GM21825 (cell line): ENCODE measurements around the gene C4orf36.
A peak's percentile ranks its signal among the peaks of the same experiment; 100 is the strongest.
"Not testable (repeated sequence)": the region's sequence is repeated elsewhere in the genome, so short reads cannot be mapped to it uniquely, and the experiment has no call there.

Source experiments
- ATAC-seq: cut with Tn5 transposase; IDR thresholded peaks from one replicate; pipeline ENCODE4 v1.9.1; 2021; ENCODE audit warnings: mild to moderate bottlenecking, moderate library complexity; ENCODE audit not compliant: unreplicated experiment

The C4orf36 gene

DNA sequence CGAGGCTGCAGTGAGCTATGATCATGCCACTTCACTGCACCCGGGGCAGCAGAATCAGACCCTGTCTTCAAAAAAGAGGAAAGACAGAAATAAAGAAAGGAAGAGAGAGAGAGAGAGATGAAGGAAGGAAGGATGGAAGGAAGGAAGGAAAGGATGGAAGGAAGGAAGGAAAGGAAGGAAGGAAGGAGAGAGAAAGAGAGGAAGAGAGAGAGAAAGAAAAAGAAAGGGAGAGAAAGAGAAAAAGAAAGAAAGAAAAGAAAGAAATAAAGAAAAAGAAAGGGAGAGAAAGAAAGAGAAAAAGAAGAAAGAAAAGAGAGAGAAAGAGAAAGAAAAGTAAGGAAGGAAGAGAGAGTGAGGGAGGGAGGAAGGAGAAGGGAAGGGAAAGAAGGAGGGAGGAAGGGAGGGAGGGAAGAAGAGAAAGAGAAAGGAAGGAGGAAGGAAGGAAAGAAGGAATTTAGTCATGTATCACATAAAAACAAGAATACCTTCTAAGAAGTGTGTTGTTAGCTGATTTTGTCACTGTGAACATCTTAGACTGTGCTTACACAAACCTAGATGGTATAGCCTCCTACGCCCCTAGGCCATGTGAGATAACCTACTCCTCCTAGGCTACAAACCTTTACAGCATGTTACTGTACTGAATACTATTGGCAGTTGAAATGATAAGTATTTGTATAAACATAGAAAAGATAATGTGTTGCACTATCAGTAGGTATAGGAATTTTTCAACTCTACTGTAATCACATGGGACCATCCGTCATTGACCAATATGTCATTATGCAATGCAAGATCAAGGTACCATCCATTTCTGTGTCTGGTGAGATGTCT lies 25.2 kb upstream of the C4orf36 start:
- ATAC-seq, result no peak

DNA sequence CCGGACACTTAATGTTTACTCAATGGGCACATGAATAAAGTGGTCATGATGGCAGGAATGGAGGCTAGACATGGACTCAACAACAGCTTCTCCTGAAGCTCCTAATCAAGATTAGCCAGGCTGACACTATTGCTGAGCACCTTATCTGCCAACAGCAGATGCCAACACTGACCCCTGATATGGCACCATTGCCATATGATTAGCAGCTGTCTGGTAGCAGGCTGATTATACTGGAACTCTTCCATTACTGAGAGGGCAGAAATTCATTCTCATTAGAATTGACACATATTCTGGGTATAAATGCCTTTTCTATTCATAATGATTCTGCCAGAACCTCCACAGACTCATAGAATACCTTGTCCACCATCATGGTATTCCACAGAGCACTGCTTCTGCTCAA lies 24.2 kb upstream of the C4orf36 start:
- ATAC-seq, result no peak

DNA sequence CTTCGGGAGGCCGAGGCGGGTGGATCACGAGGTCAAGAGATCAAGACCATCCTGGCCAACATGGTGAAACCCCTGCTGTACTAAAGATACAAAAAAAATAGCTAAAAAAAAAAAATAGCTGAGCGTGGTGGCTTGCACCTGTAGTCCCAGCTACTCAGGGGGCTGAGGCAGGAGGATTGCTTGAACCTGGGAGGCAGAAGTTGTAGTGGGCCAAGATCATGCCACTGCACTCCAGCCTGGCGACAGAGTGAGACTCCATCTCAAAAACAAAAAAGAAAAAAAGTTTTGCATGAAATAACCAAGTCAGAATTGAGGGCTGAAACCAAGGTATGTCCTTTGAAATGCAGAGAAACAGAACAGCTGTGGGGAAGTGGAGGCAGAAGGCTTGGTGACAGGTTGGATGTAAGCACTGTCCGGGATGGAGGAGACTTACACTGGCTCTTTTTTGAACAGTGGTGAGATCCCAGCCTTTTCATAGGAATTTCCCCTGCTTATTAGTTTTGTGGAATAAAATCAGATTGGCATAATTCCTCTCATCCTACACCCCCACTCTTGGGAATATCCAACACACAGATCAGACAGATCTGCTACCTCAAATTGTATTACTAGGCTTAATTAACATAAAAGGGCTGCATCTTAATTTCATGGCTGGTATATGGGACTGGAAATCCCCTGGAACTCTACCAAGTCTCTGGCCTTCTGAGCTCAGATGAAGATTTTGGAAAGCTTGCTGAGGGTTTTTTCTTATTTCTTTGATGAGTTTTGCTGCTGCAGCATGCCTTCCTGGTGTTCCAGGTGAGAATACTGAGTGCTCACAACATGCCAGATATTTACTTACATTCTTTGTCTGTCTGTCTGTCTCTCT lies 18.8 kb upstream of the C4orf36 start:
- ATAC-seq, result no peak

DNA sequence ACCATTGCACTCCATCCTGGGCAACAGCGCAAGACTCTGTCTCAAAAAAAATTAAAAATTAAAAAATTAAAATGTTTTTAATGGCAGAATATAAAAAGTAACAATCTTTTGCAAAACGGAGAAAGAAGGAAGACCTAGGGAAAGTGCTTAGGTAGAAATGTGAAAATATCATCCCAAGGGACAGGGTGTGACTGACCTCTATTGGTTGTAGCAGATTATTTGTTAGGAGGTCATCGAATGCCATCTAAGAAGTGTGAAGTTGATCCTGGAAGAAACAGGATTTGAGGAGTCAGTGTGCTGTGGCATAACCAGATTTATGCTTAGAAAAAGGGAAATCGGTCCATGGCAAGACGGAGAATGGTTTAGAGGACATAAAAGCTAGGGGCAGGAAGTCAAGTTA lies 18.1 kb upstream of the C4orf36 start:
- ATAC-seq, result no peak

DNA sequence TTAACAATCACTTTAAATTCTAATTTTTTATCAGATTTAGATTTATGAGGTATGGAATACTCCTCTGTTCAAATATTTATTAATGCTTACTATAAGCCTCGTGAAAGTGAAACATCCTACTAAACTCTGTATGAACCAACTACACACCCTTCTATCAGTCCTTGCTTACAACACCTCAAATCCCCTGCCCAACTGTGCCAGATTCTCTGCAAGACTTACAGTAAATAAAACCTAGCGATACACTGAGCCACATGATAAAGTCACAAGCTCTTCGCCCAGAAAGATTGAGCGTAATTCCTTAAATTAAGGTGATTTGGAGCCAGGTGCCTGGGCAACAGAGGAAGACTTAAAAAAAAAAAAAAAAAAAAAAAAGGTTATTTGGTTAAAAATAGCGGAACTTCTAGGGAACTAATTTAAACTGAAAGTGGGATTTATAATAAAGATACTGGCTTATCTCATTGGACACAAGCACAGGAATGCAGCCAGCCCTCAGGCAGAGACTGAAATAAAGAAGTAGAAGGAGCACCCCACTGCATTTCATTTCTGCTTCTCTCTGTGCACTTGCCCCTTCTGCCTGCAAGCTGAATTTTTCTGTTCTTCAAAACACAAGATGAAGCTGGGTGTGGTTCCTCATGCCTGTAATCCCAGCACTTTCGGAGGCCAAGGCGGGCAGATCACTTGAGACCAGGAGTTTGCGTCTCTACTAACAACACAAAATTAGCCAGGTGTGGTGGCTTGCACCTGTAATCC lies 17.5 kb upstream of the C4orf36 start:
- no peak for ATAC-seq

DNA sequence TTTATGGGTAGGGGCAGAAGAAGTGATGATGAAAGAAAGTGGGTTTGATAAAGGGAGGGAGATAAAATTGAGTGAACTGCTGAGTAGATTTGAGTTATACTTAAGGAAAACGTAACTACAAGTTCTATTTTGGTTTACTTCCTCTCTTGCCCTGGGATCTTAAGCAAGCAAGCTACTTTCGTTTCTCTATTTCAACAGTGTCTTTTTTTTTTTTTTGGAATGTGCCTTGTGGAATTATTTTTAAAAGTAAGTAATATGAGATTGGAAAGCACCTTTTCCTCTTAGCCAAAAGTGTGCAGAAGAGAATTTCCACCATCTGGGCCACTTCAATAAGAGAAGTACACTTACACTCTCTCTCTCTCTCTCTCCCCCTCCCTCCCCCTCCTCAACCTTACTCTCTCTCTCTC lies 16.0 kb upstream of the C4orf36 start:
- ATAC-seq, result no peak

DNA sequence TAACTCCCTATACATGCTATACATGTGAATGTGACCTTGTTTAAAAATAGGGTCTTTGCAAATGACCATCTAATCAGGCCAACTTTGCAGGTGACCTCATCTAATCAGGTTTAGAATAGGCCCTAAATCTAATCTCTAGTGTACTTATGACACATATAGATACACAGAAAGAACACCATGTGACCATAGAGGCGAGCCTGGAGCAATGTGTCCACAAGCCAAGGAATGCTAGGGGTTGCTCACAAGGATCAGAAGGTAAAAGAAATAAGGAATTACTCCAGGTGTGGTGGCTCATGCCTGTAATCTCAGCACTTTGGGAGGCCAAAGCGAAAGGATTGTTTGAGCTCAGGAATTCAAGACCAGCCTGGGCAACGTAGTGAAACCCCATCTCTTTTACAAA lies 9.6 kb upstream of the C4orf36 start:
- no peak for ATAC-seq

DNA sequence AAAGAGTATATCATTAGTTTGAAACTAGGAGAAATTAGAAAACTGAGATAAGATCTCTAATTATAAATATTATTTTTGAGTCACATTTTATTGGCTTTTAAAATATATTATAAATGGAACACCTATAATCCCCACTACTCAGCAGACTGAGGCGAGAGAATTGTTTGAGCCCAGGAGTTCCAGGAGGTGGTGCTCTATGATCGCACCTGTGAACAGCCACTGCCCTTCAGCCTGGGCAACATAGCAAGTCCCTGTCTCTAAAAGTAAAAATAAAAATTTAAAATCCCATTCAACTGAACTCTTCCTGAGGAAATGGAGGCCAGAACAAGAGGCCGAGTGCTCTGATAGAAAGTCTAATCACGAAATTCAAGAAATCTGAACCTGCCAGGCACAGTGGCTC lies 6.3 kb upstream of the C4orf36 start:
- no peak for ATAC-seq

DNA sequence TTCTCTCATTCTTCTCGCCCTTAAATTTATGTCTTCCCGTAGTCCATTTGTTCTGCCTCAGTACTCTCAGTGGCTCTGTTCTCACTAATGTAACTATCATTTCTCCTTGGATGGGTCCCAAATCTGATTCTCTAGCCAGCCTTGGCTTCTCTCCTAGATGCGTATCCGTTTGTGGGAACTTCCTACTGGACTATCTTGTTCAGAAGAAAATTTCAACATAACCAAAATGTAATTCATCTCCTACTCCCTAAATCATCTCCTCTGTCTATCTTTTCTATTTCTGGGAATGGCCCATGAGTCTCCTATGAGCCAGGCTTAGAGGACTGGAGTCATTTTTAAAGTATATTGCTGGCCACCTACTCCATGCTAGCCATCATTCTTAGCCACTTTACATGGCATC lies 4.4 kb upstream of the C4orf36 start:
- ATAC-seq, result no peak

DNA sequence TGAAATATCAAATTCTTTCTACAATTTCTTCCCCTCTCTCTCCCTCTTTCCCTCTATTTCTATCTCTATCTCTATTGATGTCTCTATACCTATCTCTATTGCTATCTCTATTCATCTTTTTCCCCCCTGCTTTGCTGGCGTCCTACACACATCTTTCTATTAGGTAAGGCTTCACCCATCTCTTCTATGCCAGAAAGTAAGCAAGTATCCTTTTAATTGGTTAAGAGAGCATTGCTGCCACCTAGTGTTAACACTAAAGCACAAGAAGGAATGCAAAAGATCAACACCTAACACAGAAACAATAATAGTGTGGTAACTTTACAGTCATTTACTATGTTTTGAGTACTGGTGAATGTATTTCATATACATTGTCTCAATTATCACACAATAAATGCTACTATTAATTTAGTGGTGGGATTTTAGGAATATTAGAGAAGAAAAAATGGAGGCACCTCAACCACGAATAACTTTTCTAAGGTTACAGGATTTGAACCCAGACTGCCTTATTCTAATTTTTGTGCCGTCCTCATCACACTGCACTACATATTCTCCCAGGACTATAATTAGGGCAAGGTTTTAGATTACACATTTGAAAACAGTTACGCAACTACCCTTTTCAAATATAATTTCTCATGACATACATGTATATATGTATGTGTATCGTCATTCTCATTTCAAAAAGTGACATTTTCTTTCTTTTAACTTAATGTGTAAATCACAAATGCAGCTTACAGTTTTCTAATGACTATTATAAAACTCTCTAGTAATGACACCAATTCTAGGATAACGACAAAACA lies 3.7 kb upstream of the C4orf36 start:
- no peak for ATAC-seq

DNA sequence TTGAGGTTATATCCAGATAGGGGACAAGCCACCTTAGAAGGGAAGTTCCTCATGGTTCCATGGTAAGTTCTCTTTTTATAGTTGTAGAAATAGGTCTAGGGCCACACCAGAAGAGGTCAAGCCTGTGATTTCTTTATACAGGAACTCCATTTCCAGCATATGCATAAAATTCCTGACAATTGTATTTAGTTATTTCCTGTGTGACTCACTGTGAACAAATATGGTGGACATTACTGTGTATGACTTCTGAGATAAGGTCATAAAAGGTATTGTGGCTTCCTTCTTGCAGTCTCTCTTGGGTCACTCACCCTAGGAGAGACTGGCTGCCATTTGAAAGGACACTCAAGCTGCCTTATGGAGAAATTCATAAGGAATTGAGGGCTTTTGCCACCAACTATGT lies 2.2 kb upstream of the C4orf36 start:
- no peak for ATAC-seq

DNA sequence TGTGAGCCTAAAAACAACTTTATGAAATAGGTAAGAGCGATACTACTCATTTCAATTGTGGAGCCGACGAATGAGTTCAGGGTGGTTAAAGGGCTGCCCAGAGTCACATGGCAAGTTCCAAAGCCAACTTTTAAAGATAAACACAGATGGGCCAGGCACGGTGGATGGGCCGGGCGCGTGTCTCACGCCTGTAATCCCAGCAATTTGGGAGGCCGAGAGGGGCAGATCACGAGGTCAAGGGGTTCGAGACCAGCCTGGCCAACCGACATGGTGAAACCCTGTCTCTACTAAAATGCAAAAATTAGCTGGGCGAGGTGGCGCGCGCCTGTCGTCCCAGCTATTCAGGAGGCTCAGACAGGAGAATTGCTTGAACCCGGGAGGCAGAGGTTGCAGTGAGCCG lies 914 bp upstream of the C4orf36 start:
- ATAC-seq, result no peak

DNA sequence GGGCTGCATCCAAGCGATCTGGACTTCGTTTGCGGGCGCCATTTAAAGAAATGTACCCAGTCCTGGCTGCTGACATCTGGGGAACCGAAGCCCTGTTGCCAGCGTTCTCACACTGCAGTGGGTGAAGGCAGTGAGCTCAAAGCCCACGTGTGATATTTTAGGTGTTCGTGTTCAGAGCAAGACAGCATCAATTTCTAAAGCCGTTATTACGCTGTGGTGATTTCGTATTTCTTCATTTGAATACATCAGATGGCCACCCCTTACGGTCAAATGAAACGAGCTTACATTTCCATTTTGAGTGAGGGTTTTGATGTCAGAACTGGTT lies 376 bp upstream of the C4orf36 start:
- ATAC-seq, result peak; percentile 10

DNA sequence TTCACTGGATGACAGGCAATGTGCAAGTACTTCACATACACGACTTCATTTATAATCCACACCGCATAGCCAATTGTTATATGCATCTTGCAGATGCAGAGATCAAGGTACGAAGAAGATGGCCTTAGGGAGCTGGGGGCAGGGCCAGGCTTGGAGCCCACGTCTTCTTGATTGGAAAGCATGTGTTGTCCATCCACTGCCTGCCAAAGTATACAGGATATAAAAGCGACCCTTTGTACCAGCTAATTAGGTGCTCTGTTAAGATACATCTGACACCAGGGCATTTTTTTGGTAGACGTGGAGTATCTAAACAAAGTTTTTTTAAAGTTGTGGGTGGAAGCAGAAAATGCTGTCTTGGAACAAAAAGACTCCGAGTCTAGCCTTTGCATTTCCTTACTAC lies 1.4 kb downstream of the C4orf36 start:
- ATAC-seq, result no peak

DNA sequence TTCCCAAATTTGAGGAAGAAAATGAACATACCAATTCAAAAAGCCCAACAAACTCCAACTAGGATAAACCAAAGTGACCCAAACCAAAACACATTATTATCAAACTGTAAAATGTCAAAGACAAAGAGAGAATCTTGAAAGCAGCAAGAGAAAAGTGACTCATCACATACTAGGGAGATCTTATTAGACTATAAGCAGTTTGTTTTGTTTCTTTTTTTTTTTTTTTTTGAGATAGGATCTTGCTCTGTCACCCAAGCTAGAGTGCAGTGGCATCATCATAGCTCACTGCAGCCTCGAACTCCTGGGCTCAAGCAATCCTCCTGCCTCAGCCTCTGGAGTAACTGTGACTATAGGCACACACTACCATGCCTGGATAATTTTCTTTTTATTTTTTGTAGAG lies 12.6 kb downstream of the C4orf36 start:
- no peak for ATAC-seq

DNA sequence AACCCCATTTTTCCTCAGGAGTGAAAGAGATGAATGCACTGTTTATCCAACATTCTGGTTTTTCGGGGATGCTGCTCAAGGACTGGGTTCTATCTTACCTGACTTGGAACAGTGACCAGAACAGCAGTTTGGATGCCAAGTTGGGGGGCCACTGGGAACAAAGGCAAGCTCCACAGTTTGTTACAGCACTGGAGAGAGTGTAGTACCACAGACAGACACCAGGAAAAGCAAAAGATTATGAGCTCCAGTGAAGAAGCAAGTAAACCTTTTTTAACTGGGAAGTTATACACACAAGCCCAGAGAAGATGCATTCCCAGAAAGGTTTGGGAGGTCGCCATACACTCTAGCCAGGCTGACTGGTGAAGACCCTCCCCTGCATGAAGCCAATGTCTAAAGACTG lies 13.6 kb downstream of the C4orf36 start:
- no peak for ATAC-seq

DNA sequence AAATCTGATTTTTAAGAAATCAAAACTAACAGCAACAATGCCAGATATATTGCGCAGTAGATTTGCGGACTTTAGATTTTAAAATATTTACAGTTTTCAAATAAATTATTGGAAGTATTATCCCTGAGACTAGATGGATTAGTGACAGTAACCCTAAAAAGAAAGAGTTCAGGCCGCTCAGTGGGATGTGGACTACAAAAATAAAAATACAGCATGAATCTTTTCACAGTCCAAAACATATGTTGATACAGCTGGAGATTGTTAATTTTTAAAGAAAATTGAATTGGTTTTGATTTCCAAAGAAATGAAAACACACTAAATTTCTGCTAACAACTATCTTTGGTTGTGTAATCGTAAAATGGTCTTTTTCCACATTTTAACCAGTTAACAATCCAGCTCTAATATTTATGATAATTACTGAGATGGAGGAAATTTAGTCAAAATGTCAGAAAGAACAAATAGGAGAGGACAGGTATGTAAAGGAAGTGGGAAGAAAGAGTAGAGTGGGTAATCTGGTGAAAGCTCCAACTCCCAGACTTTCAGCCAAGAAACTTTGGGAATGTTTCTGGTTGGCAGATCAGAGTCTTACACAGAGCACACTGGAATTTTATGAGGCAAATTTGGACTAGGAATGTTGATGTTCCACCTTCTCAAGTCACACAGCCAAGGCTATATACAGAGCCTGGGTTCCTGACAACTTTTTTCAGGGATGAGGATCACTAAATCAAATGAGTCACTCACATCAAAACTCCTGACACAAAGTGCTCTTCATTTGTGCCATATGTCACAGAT lies 15.1 kb downstream of the C4orf36 start:
- no peak for ATAC-seq

DNA sequence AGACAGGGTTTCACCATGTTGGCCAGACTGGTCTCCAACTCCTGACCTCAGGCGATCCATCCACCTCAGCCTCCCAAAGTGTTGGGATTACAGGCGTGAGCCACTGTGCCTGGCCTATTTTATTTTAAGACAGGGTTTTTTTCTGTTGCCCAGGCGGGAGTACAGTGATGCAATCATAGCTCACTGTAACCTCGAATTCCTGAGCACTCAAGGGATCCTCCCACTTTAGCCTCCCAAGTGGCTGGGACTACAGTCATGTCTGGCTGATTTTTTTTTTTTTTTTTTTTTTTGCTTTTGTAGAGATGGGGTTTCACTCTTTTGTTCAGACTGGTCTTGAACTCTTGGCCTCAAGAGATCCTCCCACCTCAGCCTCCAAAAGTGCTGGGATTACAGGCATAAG lies 16.8 kb downstream of the C4orf36 start:
- ATAC-seq, result not testable (repeated sequence)

DNA sequence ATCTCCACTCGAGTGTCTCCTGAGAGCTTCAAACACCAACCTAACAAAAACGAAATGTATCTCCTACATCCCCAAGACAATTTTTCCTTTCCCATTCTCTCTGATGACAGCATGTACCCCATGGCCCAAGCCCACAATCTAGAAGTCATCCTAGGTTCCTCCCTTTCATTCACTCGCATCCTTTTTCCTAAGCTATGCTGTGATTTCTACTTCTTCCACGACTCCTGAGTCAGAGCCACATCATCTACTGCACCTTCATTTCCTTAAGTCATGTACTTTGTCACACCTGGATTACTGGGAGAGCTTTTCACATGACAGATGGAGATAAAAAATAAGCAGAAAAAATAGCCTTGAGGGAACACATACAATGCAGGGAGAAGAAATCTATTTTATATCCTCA lies 20.1 kb downstream of the C4orf36 start:
- no peak for ATAC-seq

DNA sequence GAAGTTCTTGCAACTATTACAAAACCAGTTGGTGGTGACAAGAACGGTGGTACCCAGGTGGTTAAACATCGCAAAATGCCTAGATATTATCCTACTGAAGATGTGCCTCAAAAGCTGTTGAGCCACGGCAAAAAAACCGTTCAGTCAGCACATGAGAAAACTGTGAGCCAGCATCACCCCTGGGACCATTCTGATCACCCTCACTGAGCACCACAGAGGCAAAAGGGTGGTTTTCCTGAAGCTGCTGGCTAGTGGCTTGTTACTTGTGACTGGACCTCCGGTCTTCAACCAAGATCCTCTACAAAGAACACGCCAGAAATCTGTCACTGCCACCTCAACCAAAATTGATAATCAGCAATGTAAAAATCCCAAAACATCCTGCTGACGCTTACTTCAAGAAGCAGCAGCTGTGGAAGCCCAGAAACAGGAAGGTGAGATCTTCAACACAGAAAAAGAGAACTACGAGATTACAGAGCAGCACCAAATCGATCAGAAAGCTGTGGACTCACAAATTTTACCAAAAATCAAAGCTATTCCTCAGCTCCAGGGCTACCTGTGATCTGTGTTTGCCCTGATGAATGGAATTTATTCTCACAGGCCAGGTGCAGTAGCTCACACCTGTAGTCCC lies 21.7 kb downstream of the C4orf36 start:
- no peak for ATAC-seq
